Activated CD4-positive, CD25-positive, alpha-beta regulatory T cell treated with anti-CD3 and anti-CD28 coated beads, Interleukin-2, amount 50 U/mL, for 16 hours (primary cell): ENCODE measurements around the gene FAM32A.

Source experiments
- DNase-seq: peaks from one replicate; pipeline ENCODE4 v3.0.0-alpha.2; 2020; ENCODE audit warnings: low read depth, low spot score

FAM32A gene

GRCh38 chr19:16224293-16225045 lies 39.3 kb downstream of the FAM32A start:
- DNase-seq, result no peak

GRCh38 chr19:16225279-16226183 lies 40.3 kb downstream of the FAM32A start:
- no peak for DNase-seq

- DNase-seq, result no peak
Observed at GRCh38 chr19:16226184-16226591, 41.0 kb downstream of the FAM32A start.

GRCh38 chr19:16226878-16227836 lies 41.9 kb downstream of the FAM32A start:
- DNase-seq, result no peak

- no peak for DNase-seq
Observed at GRCh38 chr19:16227837-16228636, 42.8 kb downstream of the FAM32A start.

GRCh38 chr19:16228637-16229321 lies 43.6 kb downstream of the FAM32A start:
- DNase-seq, result no peak

- DNase-seq, result no peak
Observed at GRCh38 chr19:16229322-16229641, 44.1 kb downstream of the FAM32A start.

- no peak for DNase-seq
Observed at GRCh38 chr19:16232127-16232526, 46.9 kb downstream of the FAM32A start.

- DNase-seq, result no peak
Observed at GRCh38 chr19:16232568-16232967, 47.4 kb downstream of the FAM32A start.

- DNase-seq, result no peak
Observed at GRCh38 chr19:16233081-16233776, 48.0 kb downstream of the FAM32A start.

- DNase-seq, result no peak
Observed at GRCh38 chr19:16233836-16234551, 48.8 kb downstream of the FAM32A start.

GRCh38 chr19:16234552-16235445 lies 49.6 kb downstream of the FAM32A start:
- DNase-seq, result no peak

- DNase-seq, result no peak
Observed at GRCh38 chr19:16235811-16236652, 50.8 kb downstream of the FAM32A start.
